Calu3 (cell line): Measurements from ENCODE around the gene STX8. TPM values are rescaled to one million over a fixed set of nuclear protein-coding genes. Genes with fewer than 3 reads are reported as not detected.

Experiments
- BruUV-seq: library from RNA; stranded (reverse); fragments of 400-500 nt; replicated peaks from 2 replicates; lab custom pipeline; 2021; lab: Mats Ljungman, UMichigan
- CTCF ChIA-PET: fragments of 300-600 bp; sonication (Branson Sonifier 250); formaldehyde crosslinking; loops from one replicate; lab custom pipeline; 2022; ENCODE audit warnings: antibody characterized with exemption; lab: Charles Lee
- DNase-seq: peaks from one replicate; pipeline ENCODE4 v3.0.0; 2022
- H3K27ac Mint-ChIP-seq: one replicate; pipeline ENCODE4 v1.8.0; 2022; ENCODE audit warnings: mixed read lengths; ENCODE audit not compliant: unreplicated experiment
- H3K27me3 Mint-ChIP-seq: one replicate; pipeline ENCODE4 v1.8.0; 2022; ENCODE audit warnings: mixed read lengths; ENCODE audit not compliant: unreplicated experiment
- H3K36me3 Mint-ChIP-seq: one replicate; pipeline ENCODE4 v1.8.0; 2022; ENCODE audit warnings: mild to moderate bottlenecking, moderate library complexity, mixed read lengths; ENCODE audit not compliant: insufficient read depth, unreplicated experiment
- H3K4me1 Mint-ChIP-seq: one replicate; pipeline ENCODE4 v1.8.0; 2022; ENCODE audit warnings: mild to moderate bottlenecking, low read depth, mixed read lengths; ENCODE audit not compliant: unreplicated experiment
- H3K4me3 Mint-ChIP-seq: one replicate; pipeline ENCODE4 v1.8.0; 2022; ENCODE audit warnings: mild to moderate bottlenecking, low read depth, moderate library complexity, mixed read lengths; ENCODE audit not compliant: unreplicated experiment
- H3K9me3 Mint-ChIP-seq: one replicate; pipeline ENCODE4 v1.8.0; 2022; ENCODE audit warnings: low read depth, mixed read lengths; ENCODE audit not compliant: unreplicated experiment
- intact Hi-C: fragments of 100-400 bp; cut with micrococcal nuclease; formaldehyde crosslinking; loops from one replicate; pipeline ENCODE4 v1.10.0; 2022; ENCODE audit not compliant: unreplicated experiment
- total RNA-seq: library from RNA; stranded (reverse); gene quantifications from 2 replicates; pipeline ENCODE4 v1.2.3, GENCODE V29; 2022
- TF ChIP-seq, protein P1 (sequence below): fragments of 200-600 bp; IDR thresholded peaks from one replicate; pipeline ENCODE4 v1.8.0; 2022; ENCODE audit warnings: antibody characterized with exemption; ENCODE audit not compliant: unreplicated experiment

Gene STX8
- total RNA-seq, 1 experiment from 2014 or later, result 32.4 TPM

DNA sequence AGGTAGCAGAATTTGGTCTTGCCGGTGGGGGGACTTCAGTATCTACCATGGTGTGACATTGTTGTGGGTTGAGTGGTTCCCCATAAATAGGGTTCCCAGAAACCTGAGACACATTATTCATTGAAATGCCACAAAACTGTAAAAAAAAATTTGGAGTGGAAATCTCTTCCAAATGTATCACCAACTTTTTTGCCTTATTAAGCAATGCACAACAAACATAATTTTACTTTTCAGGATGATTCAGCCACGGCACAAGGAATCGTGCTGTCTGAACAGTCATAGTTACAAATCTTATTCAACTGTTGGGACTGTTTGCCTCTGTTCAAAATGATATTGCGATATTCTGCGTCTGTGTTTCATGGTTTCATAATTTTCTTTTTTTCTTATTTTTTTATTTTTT lies 373.1 kb downstream of the STX8 start:
- no TSS peak for BruUV-seq
- H3K36me3 Mint-ChIP-seq, result no peaks in the 10 kb centered on the region
- TF ChIP-seq, protein P1, sequence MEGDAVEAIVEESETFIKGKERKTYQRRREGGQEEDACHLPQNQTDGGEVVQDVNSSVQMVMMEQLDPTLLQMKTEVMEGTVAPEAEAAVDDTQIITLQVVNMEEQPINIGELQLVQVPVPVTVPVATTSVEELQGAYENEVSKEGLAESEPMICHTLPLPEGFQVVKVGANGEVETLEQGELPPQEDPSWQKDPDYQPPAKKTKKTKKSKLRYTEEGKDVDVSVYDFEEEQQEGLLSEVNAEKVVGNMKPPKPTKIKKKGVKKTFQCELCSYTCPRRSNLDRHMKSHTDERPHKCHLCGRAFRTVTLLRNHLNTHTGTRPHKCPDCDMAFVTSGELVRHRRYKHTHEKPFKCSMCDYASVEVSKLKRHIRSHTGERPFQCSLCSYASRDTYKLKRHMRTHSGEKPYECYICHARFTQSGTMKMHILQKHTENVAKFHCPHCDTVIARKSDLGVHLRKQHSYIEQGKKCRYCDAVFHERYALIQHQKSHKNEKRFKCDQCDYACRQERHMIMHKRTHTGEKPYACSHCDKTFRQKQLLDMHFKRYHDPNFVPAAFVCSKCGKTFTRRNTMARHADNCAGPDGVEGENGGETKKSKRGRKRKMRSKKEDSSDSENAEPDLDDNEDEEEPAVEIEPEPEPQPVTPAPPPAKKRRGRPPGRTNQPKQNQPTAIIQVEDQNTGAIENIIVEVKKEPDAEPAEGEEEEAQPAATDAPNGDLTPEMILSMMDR, result no peak
- CTCF ChIA-PET, result no interaction called here
- H3K4me1 Mint-ChIP-seq, result no peaks in the 10 kb centered on the region
- H3K9me3 Mint-ChIP-seq, result no peaks in the 10 kb centered on the region
- H3K4me3 Mint-ChIP-seq, result no peak overlapping the region
- no peak for DNase-seq
- intact Hi-C loops, result no loop called here
- peaks cover 50% of the 10 kb centered on the region for H3K27me3 Mint-ChIP-seq
- H3K27ac Mint-ChIP-seq, result no peak overlapping the region

DNA sequence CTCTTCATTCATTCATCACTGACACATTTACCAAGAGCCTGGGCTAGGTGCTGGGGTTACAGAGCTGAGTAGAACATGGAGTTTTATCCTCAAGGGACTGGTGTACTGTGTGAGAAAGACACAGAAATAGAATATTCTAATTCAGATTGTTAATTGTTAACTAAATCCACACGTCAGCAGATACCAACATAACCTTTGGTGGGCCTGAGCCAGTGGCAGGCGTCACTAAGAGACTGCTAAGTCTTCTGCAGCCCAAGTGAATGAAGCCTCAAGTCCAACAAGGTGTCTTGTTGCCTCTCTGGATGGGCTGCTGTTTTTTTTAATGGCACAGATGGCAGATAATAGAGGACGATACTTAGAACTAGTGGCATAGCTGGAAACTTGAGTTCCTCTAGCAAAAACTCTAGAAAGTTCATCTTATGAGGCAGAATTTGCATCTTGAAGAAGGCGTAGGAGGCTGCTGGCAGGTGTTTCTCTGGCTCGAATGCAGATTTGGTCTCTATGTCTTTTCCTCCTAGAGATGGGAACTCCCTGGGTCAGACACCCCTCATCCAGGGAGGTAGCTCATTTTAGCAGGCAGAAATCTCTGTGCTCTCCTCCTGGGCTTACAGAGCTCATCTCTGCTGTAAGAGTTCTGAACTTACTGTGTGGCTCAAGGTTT lies 374.8 kb downstream of the STX8 start:
- H3K36me3 Mint-ChIP-seq, result no peaks in the 10 kb centered on the region
- intact Hi-C loops, result no loop called here
- no peak overlapping the region for H3K27ac Mint-ChIP-seq
- TF ChIP-seq, protein P1, result no peak
- CTCF ChIA-PET, result interaction anchor here (0.6 kb wide), 1 partner anchor 265 kb away, joined by 5 read pairs; no protein-coding TSS in a partner anchor
- BruUV-seq, result no TSS peak
- no peak overlapping the region for H3K4me3 Mint-ChIP-seq
- H3K4me1 Mint-ChIP-seq, result peaks cover 9% of the 10 kb centered on the region
- DNase-seq, result no peak
- H3K27me3 Mint-ChIP-seq, result peaks cover 34% of the 10 kb centered on the region
- no peaks in the 10 kb centered on the region for H3K9me3 Mint-ChIP-seq

Other genes with a start within 250 kb of the STX8 start
- gene CFAP52, start 822 bp upstream of the STX8 start, total RNA-seq, result not detected in 2 replicates
- 6.7 and 8.5 TPM in 2 replicates for gene USP43, start 69.7 kb upstream of the STX8 start, total RNA-seq
- gene DHRS7C, start 215.8 kb upstream of the STX8 start, total RNA-seq, result not detected in 2 replicates
- gene GSG1L2, start 246.3 kb upstream of the STX8 start, total RNA-seq, result not detected in 2 replicates